ENCODE results near the gene SAMD1. TPM values are rescaled to one million over a fixed set of nuclear protein-coding genes. Genes with fewer than 3 reads are reported as not detected.

Gene SAMD1
- total and polyA plus RNA-seq, 9 of the 15 experiments (the other 6 are each of a cell fraction or from before 2014, with no cell fraction given) = 2.9 to 96.0 (median 43.5) TPM

DNA sequence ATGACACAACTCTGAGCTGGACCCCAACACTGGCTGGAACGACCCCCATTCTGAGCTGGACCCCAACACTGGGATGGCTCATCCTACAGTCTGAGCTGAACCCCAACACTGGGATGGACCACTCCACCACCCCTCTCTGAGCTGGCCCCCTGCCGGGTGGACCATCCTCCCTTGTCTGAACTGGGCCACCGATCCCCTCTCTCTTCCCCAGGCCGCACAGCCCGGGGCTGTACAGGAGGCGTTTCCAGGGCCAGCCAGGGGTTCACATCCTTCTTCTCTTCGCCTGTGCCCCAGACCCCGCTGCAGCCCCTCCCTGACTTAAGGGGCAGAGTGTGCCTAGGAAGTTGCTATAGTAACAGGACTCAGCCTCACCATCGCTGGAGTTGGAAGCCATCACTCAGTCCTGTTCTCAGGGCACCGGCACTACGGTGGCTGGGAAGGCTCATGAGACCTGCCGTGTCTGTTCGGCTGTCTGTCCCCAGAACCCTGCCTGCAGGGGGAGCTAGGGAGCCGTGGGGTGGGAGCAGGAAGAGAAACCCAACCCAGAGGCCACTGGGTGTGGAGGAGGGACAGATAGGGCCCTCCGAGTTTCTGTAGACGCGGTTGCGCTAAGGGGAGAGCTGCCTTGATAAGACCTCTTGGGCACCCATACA lies 23.3 kb upstream of the SAMD1 start (continued):
- TF ChIP-seq, protein P1, sequence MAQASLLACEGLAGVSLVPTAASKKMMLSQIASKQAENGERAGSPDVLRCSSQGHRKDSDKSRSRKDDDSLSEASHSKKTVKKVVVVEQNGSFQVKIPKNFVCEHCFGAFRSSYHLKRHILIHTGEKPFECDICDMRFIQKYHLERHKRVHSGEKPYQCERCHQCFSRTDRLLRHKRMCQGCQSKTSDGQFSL (CRISPR knock-in tag; IDR thresholded peaks at IDR 0.05) = peak; percentile 76; the same call in 1 of the 2 replicates
- TF ChIP-seq, protein P1 (tag; IDR thresholded peaks at IDR 0.05) = no peak
- TF ChIP-seq, protein P2, sequence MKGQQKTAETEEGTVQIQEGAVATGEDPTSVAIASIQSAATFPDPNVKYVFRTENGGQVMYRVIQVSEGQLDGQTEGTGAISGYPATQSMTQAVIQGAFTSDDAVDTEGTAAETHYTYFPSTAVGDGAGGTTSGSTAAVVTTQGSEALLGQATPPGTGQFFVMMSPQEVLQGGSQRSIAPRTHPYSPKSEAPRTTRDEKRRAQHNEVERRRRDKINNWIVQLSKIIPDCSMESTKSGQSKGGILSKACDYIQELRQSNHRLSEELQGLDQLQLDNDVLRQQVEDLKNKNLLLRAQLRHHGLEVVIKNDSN (CRISPR knock-in tag; IDR thresholded peaks at IDR 0.05) = peak; percentile 40
- TF ChIP-seq, protein P3, sequence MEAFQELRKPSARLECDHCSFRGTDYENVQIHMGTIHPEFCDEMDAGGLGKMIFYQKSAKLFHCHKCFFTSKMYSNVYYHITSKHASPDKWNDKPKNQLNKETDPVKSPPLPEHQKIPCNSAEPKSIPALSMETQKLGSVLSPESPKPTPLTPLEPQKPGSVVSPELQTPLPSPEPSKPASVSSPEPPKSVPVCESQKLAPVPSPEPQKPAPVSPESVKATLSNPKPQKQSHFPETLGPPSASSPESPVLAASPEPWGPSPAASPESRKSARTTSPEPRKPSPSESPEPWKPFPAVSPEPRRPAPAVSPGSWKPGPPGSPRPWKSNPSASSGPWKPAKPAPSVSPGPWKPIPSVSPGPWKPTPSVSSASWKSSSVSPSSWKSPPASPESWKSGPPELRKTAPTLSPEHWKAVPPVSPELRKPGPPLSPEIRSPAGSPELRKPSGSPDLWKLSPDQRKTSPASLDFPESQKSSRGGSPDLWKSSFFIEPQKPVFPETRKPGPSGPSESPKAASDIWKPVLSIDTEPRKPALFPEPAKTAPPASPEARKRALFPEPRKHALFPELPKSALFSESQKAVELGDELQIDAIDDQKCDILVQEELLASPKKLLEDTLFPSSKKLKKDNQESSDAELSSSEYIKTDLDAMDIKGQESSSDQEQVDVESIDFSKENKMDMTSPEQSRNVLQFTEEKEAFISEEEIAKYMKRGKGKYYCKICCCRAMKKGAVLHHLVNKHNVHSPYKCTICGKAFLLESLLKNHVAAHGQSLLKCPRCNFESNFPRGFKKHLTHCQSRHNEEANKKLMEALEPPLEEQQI (IDR thresholded peaks at IDR 0.05) = no peak
- TF ChIP-seq ZNF23 (CRISPR knock-in tag; IDR thresholded peaks at IDR 0.05) = no peak
- no peak for TF ChIP-seq ZNF707 (CRISPR knock-in tag; conservative IDR thresholded peaks at IDR 0.05)
- TF ChIP-seq POLR2H (tag; IDR thresholded peaks at IDR 0.05; ENCODE audit: low read depth) = no peak
- TF ChIP-seq ARID2 (IDR thresholded peaks at IDR 0.05) = no peak
- TF ChIP-seq U2AF2 (optimal IDR thresholded peaks at IDR 0.05; ENCODE audit: low read depth, low read length) = no peak
- TF ChIP-seq, protein P4, sequence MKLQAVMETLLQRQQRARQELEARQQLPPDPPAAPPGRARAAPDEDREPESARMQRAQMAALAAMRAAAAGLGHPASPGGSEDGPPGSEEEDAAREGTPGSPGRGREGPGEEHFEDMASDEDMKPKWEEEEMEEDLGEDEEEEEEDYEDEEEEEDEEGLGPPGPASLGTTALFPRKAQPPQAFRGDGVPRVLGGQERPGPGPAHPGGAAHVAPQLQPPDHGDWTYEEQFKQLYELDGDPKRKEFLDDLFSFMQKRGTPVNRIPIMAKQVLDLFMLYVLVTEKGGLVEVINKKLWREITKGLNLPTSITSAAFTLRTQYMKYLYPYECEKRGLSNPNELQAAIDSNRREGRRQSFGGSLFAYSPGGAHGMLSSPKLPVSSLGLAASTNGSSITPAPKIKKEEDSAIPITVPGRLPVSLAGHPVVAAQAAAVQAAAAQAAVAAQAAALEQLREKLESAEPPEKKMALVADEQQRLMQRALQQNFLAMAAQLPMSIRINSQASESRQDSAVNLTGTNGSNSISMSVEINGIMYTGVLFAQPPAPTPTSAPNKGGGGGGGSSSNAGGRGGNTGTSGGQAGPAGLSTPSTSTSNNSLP (IDR thresholded peaks at IDR 0.05; ENCODE audit: borderline replicate concordance, low read depth, low read length) = no peak
- peak; percentile 59; the same call in 1 of the 2 replicates for TF ChIP-seq ZNF263 (CRISPR knock-in tag; IDR thresholded peaks at IDR 0.05; ENCODE audit: borderline replicate concordance)
- TF ChIP-seq ATF7 (IDR thresholded peaks at IDR 0.05) = peak; percentile 33; the same call in 1 of the 2 replicates
- TF ChIP-seq KDM1A (IDR thresholded peaks at IDR 0.05) = peak; percentile 87 to 93
- peak; percentile 45 for TF ChIP-seq NEUROD1 (IDR thresholded peaks at IDR 0.05; ENCODE audit: borderline replicate concordance, low read depth, low read length, partially characterized antibody)
- no peak for TF ChIP-seq SAFB (IDR thresholded peaks at IDR 0.05; ENCODE audit: borderline replicate concordance, low read depth, low read length)
- peak; percentile 30 to 53; a peak in 3 of 4 replicates for TF ChIP-seq RAD21 (CRISPR knock-in tag; conservative IDR thresholded peaks at IDR 0.05 in 1 of 2, IDR thresholded peaks at IDR 0.05 in 1 of 2)
- TF ChIP-seq MEF2A (IDR thresholded peaks at IDR 0.05; ENCODE audit: control insufficient read depth, low read depth, low read length) = no peak
- TF ChIP-seq PURB (CRISPR knock-in tag; IDR thresholded peaks at IDR 0.05; ENCODE audit: low read depth) = no peak
- no peak for TF ChIP-seq ADNP (tag; IDR thresholded peaks at IDR 0.05)
- no peak for TF ChIP-seq MYNN (IDR thresholded peaks at IDR 0.05)
- no peak for TF ChIP-seq MYNN (CRISPR knock-in tag; IDR thresholded peaks at IDR 0.05)
- no peak for TF ChIP-seq ZKSCAN3 (CRISPR knock-in tag; IDR thresholded peaks at IDR 0.05)
- TF ChIP-seq MECOM (CRISPR knock-in tag; IDR thresholded peaks at IDR 0.05) = no peak
- no peak for TF ChIP-seq NFYB (IDR thresholded peaks at IDR 0.05; ENCODE audit: extremely low read depth, insufficient read length)
